ENCODE results near the gene DKK1.

- no peak for TF ChIP-seq POLR2A (IDR thresholded peaks at IDR 0.05; ENCODE audit: low read depth, low read length)
- no peak for TF ChIP-seq CTCF (conservative IDR thresholded peaks at IDR 0.05; ENCODE audit: low read depth, low read length)
- TF ChIP-seq RFX5 (IDR thresholded peaks at IDR 0.05; ENCODE audit: low read depth, low read length) = no peak
- TF ChIP-seq RAD21 (IDR thresholded peaks at IDR 0.05; ENCODE audit: low read length) = no peak
- no peak for TF ChIP-seq CHD1 (IDR thresholded peaks at IDR 0.05; ENCODE audit: low read depth, low read length)
- TF ChIP-seq NFE2L2 (IDR thresholded peaks at IDR 0.05; ENCODE audit: low read depth, low read length) = no peak
Measured at GRCh38 chr10:52280051-52280450, 34.0 kb upstream of the DKK1 start.

All from IMR-90 (cell line).